ENCODE measurements around the gene CCL16. TPM values are rescaled to one million over a fixed set of nuclear protein-coding genes. Genes with fewer than 3 reads are reported as not detected.

CCL16 gene
- total RNA-seq, 5 donors from 2014 or later (not counting 1 experiment from before 2014, with no cell fraction given) = not detected

DNA sequence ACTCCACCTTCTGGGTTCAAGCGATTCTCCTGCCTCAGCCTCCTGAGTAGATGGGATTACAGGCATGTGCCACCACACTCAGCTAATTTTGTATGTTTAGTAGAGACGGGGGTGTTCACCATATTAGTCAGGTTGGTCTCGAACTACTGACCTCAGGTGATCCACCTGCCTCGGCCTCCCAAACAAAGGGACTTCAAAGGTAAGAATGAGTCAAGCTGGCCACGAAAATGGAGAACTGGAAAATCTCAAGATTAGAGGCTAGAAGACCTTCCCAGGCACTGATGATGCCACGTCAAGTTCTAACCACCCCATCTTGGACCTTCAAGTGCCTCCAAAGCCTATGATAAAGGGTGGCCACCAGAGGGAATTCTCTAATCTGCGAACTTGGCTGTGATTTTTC lies 21.3 kb upstream of the CCL16 start:
- ChIA-PET POLR2A (no interaction called here), CTCF (no interaction called here)
- Histone ChIP-seq H3K27ac (ENCODE audit: low read length) (no peak overlapping the region), H3K36me3 (ENCODE audit: control insufficient read depth in 2 of 2, extremely low read depth in 1 of 2, insufficient read depth in 1 of 2, low read length in 1 of 2) (no peaks in the 10 kb centered on the region), H3K9me3 (no peaks in the 10 kb centered on the region), H3K27me3 (replicated peaks in 1 of 2; ENCODE audit: control insufficient read depth in 2 of 2, extremely low read depth in 1 of 2, insufficient read depth in 2 of 2, low read length in 1 of 2) (peaks cover 0 to 6% of the 10 kb centered on the region in 2 experiments), H3K4me1 (ENCODE audit: control insufficient read depth in 1 of 2, extremely low read depth in 1 of 2, insufficient read depth in 2 of 2, low read length in 2 of 2) (peaks cover 0 to 2% of the 10 kb centered on the region in 2 experiments), H3K4me3 (ENCODE audit: control insufficient read depth in 1 of 2, extremely low read depth in 1 of 2, low read length in 1 of 2) (no peak overlapping the region)
- no peak for ATAC-seq (replicated peaks in 1 of 4)
- Mint-ChIP-seq H3K27me3 (peaks cover 0 to 7% of the 10 kb centered on the region in 2 donors), H3K9me3 (no peaks in the 10 kb centered on the region), H3K4me1 (peaks cover 7 to 12% (median 9%) of the 10 kb centered on the region in 3 donors), H3K36me3 (no peaks in the 10 kb centered on the region), H3K4me3 (no peak overlapping the region), H3K27ac (no peak overlapping the region)
- WGBS (ENCODE audit: insufficient coverage) = 38% methylated on average over 1 of the region's 7 CpGs
- DNase-seq = no peak

DNA sequence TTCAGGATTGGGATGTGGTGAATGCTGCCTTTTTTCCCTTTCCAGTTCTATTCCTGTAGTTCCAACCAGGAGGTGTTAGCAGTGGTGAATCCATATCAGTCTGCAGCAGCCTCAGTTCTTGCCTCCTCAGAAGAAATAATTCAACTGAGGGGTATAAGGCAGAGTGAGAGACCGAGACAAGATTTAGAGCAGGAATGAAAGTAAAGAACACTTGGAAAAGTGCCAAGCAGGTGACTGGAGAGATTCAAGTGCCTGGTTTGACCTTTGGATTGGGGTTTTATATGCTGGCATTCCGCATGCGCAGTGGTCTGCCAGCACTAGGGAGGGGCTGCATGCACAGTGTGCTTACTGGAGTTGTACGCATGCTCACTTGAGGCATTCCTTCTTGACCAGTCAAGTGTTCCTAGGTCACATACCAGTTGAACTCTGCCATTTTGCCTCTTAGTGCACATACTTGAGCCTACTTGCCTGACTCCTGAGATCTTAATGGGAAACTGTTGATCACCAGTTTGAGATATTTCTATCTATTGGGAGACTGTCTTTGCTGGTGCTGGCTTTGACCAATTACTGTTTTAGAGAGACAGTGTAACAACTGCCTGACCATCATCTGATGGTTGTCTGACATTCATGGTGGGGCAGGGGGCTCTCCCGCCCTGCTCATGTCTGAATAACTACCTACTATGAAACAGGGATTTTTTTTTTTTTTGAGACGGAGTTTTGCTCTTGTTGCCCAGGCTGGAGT lies 20.7 kb upstream of the CCL16 start:
- H3K9me3 Mint-ChIP-seq = no peaks in the 10 kb centered on the region
- CTCF ChIA-PET = no interaction called here
- WGBS (ENCODE audit: insufficient coverage) = 100% methylated on average over 1 of the region's 6 CpGs
- no peak overlapping the region for H3K4me3 Mint-ChIP-seq
- H3K4me3 ChIP-seq (ENCODE audit: control insufficient read depth in 1 of 2, extremely low read depth in 1 of 2, low read length in 1 of 2) = no peak overlapping the region
- H3K27ac Mint-ChIP-seq = no peak overlapping the region
- DNase-seq (no peak), ATAC-seq (replicated peaks in 1 of 4) (no peak)
- peaks cover 0 to 6% of the 10 kb centered on the region in 2 experiments for H3K27me3 ChIP-seq (replicated peaks in 1 of 2; ENCODE audit: control insufficient read depth in 2 of 2, extremely low read depth in 1 of 2, insufficient read depth in 2 of 2, low read length in 1 of 2)
- no peaks in the 10 kb centered on the region for H3K9me3 ChIP-seq
- H3K36me3 Mint-ChIP-seq = no peaks in the 10 kb centered on the region
- H3K27me3 Mint-ChIP-seq = peaks cover 0 to 7% of the 10 kb centered on the region in 2 donors
- POLR2A ChIA-PET = no interaction called here
- H3K4me1 ChIP-seq (ENCODE audit: control insufficient read depth in 1 of 2, extremely low read depth in 1 of 2, insufficient read depth in 2 of 2, low read length in 2 of 2) = peaks cover 0 to 2% of the 10 kb centered on the region in 2 experiments
- peaks cover 7 to 12% (median 9%) of the 10 kb centered on the region in 3 donors for H3K4me1 Mint-ChIP-seq
- no peak overlapping the region for H3K27ac ChIP-seq (ENCODE audit: low read length)
- H3K36me3 ChIP-seq (ENCODE audit: control insufficient read depth in 2 of 2, extremely low read depth in 1 of 2, insufficient read depth in 1 of 2, low read length in 1 of 2) = no peaks in the 10 kb centered on the region

- Mint-ChIP-seq H3K27me3 (peaks cover 0 to 7% of the 10 kb centered on the region in 2 donors), H3K9me3 (no peaks in the 10 kb centered on the region), H3K4me1 (peaks cover 7 to 14% (median 9%) of the 10 kb centered on the region in 3 donors), H3K4me3 (no peak within 1 kb of the TSS), H3K27ac (no peak within 1 kb of the TSS), H3K36me3 (no peaks in the 10 kb centered on the region)
- 78% methylated on average over 3 of the region's 6 CpGs for WGBS (ENCODE audit: insufficient coverage)
- Histone ChIP-seq H3K27me3 (replicated peaks in 1 of 2; ENCODE audit: control insufficient read depth in 2 of 2, extremely low read depth in 1 of 2, insufficient read depth in 2 of 2, low read length in 1 of 2) (peaks cover 0 to 6% of the 10 kb centered on the region in 2 experiments), H3K9me3 (no peaks in the 10 kb centered on the region), H3K36me3 (ENCODE audit: control insufficient read depth in 2 of 2, extremely low read depth in 1 of 2, insufficient read depth in 1 of 2, low read length in 1 of 2) (no peaks in the 10 kb centered on the region), H3K4me1 (ENCODE audit: control insufficient read depth in 1 of 2, extremely low read depth in 1 of 2, insufficient read depth in 2 of 2, low read length in 2 of 2) (peaks cover 0 to 2% of the 10 kb centered on the region in 2 experiments), H3K27ac (ENCODE audit: low read length) (no peak within 1 kb of the TSS), H3K4me3 (ENCODE audit: control insufficient read depth in 1 of 2, extremely low read depth in 1 of 2, low read length in 1 of 2) (no peak within 1 kb of the TSS)
- CTCF ChIA-PET = no interaction called here
- no peak for DNase-seq
- no peak for ATAC-seq (replicated peaks in 1 of 4)
- POLR2A ChIA-PET = no interaction called here
These were observed 19.9 kb upstream of the CCL16 start, which contains the start of gene CCL15 for GRCh38 chr17:36001110-36001771. Gene CCL15, minus strand, starts transcription at chr17:36001553. Its CDS starts 61 bp downstream, at chr17:36001492.

DNA sequence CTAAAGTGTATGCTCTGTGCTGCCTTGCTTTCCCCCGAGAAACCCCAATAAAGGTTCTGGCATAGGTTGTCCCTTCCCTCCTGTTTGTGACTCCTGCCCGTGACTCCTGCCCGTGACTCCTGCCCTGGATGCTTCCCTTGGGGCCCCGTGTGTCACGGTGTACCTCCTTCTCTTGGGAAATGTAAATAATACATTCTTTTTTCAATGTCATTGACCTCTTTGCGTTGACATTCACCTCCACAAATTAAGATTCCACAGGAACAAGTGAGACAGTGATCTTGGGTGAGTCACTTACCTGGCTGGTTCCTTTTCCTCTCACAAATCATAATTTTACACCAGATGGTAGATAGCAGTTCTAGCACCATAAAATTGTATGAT lies 19.4 kb upstream of the CCL16 start:
- H3K27me3 ChIP-seq (replicated peaks in 1 of 2; ENCODE audit: control insufficient read depth in 2 of 2, extremely low read depth in 1 of 2, insufficient read depth in 2 of 2, low read length in 1 of 2) = peaks cover 0 to 6% of the 10 kb centered on the region in 2 experiments
- 89% methylated on average over 1 of the region's 6 CpGs for WGBS (ENCODE audit: insufficient coverage)
- H3K27ac ChIP-seq (ENCODE audit: low read length) = no peak overlapping the region
- no peak for ATAC-seq (replicated peaks in 1 of 4)
- no peaks in the 10 kb centered on the region for H3K9me3 Mint-ChIP-seq
- H3K4me3 ChIP-seq (ENCODE audit: control insufficient read depth in 1 of 2, extremely low read depth in 1 of 2, low read length in 1 of 2) = no peak overlapping the region
- no peaks in the 10 kb centered on the region for H3K9me3 ChIP-seq
- H3K4me3 Mint-ChIP-seq = no peak overlapping the region
- no peak overlapping the region for H3K27ac Mint-ChIP-seq
- ChIA-PET CTCF (no interaction called here), POLR2A (no interaction called here)
- peaks cover 0 to 2% of the 10 kb centered on the region in 2 experiments for H3K4me1 ChIP-seq (ENCODE audit: control insufficient read depth in 1 of 2, extremely low read depth in 1 of 2, insufficient read depth in 2 of 2, low read length in 2 of 2)
- peaks cover 7 to 14% (median 9%) of the 10 kb centered on the region in 3 donors for H3K4me1 Mint-ChIP-seq
- DNase-seq = no peak
- H3K27me3 Mint-ChIP-seq = peaks cover 0 to 7% of the 10 kb centered on the region in 2 donors
- H3K36me3 Mint-ChIP-seq = no peaks in the 10 kb centered on the region
- no peaks in the 10 kb centered on the region for H3K36me3 ChIP-seq (ENCODE audit: control insufficient read depth in 2 of 2, extremely low read depth in 1 of 2, insufficient read depth in 1 of 2, low read length in 1 of 2)

DNA sequence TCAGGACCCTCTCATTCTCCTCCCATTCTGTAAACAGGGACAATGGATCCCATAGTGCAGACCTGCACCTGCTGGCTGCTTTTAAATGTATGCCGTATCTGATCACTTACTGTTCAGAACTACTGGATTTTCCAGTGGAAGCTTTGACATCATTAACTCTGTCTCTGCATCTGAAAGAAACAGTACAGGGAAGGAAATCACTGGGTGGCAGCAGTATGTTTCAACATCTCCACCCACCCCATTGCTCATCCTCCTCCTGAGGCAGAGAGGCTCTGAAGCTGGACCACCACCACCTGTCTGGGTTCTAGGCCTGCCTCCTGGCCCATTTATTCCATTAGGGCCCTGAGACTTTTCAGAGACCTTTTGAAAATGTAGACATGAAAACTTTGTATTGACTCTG lies 17.5 kb upstream of the CCL16 start:
- Histone ChIP-seq H3K4me3 (ENCODE audit: control insufficient read depth in 1 of 2, extremely low read depth in 1 of 2, low read length in 1 of 2) (no peak overlapping the region), H3K4me1 (ENCODE audit: control insufficient read depth in 1 of 2, extremely low read depth in 1 of 2, insufficient read depth in 2 of 2, low read length in 2 of 2) (no peaks in the 10 kb centered on the region), H3K27ac (ENCODE audit: low read length) (no peak overlapping the region), H3K27me3 (replicated peaks in 1 of 2; ENCODE audit: control insufficient read depth in 2 of 2, extremely low read depth in 1 of 2, insufficient read depth in 2 of 2, low read length in 1 of 2) (peaks cover 0 to 6% of the 10 kb centered on the region in 2 experiments), H3K9me3 (no peaks in the 10 kb centered on the region), H3K36me3 (ENCODE audit: control insufficient read depth in 2 of 2, extremely low read depth in 1 of 2, insufficient read depth in 1 of 2, low read length in 1 of 2) (no peaks in the 10 kb centered on the region)
- H3K4me1 Mint-ChIP-seq = peaks cover 0 to 4% (median 0%) of the 10 kb centered on the region in 3 donors
- no peak overlapping the region for H3K4me3 Mint-ChIP-seq
- no peaks in the 10 kb centered on the region for H3K9me3 Mint-ChIP-seq
- H3K27ac Mint-ChIP-seq = no peak overlapping the region
- 80% methylated on average over 1 of the region's 1 CpG for WGBS (ENCODE audit: insufficient coverage)
- H3K27me3 Mint-ChIP-seq = peaks cover under 1 to 7% of the 10 kb centered on the region in 2 donors
- ChIA-PET CTCF (no interaction called here), POLR2A (no interaction called here)
- DNase-seq (no peak), ATAC-seq (replicated peaks in 1 of 4) (no peak)
- H3K36me3 Mint-ChIP-seq = no peaks in the 10 kb centered on the region

GRCh38 chr17:35998018-35998545 lies 16.8 kb upstream of the CCL16 start:
- peaks cover 0 to 6% of the 10 kb centered on the region in 2 experiments for H3K27me3 ChIP-seq (replicated peaks in 1 of 2; ENCODE audit: control insufficient read depth in 2 of 2, extremely low read depth in 1 of 2, insufficient read depth in 2 of 2, low read length in 1 of 2)
- DNase-seq (no peak), ATAC-seq (replicated peaks in 1 of 4) (no peak)
- H3K27ac ChIP-seq (ENCODE audit: low read length) = no peak overlapping the region
- Mint-ChIP-seq H3K27me3 (peaks cover 4 to 8% of the 10 kb centered on the region in 2 donors), H3K27ac (no peak overlapping the region), H3K9me3 (no peaks in the 10 kb centered on the region), H3K36me3 (no peaks in the 10 kb centered on the region), H3K4me3 (no peak overlapping the region), H3K4me1 (peaks cover 0 to 4% (median 0%) of the 10 kb centered on the region in 3 donors)
- ChIA-PET POLR2A (no interaction called here), CTCF (no interaction called here)
- no peaks in the 10 kb centered on the region for H3K4me1 ChIP-seq (ENCODE audit: control insufficient read depth in 1 of 2, extremely low read depth in 1 of 2, insufficient read depth in 2 of 2, low read length in 2 of 2)
- whole genome bisulfite sequencing (ENCODE audit: insufficient coverage) = 78% methylated on average over 11 of the region's 11 CpGs
- no peaks in the 10 kb centered on the region for H3K36me3 ChIP-seq (ENCODE audit: control insufficient read depth in 2 of 2, extremely low read depth in 1 of 2, insufficient read depth in 1 of 2, low read length in 1 of 2)
- H3K9me3 ChIP-seq = no peaks in the 10 kb centered on the region
- H3K4me3 ChIP-seq (ENCODE audit: control insufficient read depth in 1 of 2, extremely low read depth in 1 of 2, low read length in 1 of 2) = no peak overlapping the region

Measured in T-cell (primary cell).